Measurements from ENCODE around the gene SLX9.

GRCh38 chr21:44924606-44925377, 15.0 kb upstream of the SLX9 start:
- TF ChIP-seq, protein P1, sequence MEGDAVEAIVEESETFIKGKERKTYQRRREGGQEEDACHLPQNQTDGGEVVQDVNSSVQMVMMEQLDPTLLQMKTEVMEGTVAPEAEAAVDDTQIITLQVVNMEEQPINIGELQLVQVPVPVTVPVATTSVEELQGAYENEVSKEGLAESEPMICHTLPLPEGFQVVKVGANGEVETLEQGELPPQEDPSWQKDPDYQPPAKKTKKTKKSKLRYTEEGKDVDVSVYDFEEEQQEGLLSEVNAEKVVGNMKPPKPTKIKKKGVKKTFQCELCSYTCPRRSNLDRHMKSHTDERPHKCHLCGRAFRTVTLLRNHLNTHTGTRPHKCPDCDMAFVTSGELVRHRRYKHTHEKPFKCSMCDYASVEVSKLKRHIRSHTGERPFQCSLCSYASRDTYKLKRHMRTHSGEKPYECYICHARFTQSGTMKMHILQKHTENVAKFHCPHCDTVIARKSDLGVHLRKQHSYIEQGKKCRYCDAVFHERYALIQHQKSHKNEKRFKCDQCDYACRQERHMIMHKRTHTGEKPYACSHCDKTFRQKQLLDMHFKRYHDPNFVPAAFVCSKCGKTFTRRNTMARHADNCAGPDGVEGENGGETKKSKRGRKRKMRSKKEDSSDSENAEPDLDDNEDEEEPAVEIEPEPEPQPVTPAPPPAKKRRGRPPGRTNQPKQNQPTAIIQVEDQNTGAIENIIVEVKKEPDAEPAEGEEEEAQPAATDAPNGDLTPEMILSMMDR (conservative IDR thresholded peaks at IDR 0.05; ENCODE audit: low read depth, low read length), result no peak
- no peak for TF ChIP-seq EZH2 (IDR thresholded peaks at IDR 0.05; ENCODE audit: low read length, unreplicated experiment)
- TF ChIP-seq EZH2phosphoT487 (IDR thresholded peaks at IDR 0.05; ENCODE audit: borderline replicate concordance, low read length), result no peak
